Measurements from ENCODE around the gene ZNF526.

GRCh38 chr19:42275517-42275916, 55.4 kb downstream of the ZNF526 start:
- no peak for TF ChIP-seq CTCF (IDR thresholded peaks at IDR 0.05)
- TF ChIP-seq EZH2 (IDR thresholded peaks at IDR 0.05; ENCODE audit: borderline replicate concordance, insufficient read depth, low read depth, low read length, poor library complexity, severe bottlenecking), result no peak

All from B cell (primary cell).